Stomach (tissue), 4 donors: ENCODE measurements around the gene WASL.

Experiments used
- EP300 ChIP-seq: sonication (generic); formaldehyde crosslinking; IDR thresholded peaks from one replicate; pipeline ENCODE4 v1.6.1; 2017; ENCODE audit warnings: antibody characterized with exemption
- POLR2A ChIP-seq, 4 donors: fragments of 450-650 bp; IDR thresholded peaks; one replicate each; pipeline ENCODE4 v1.6.1; 2016; ENCODE audit warnings: antibody characterized with exemption in 4 of 4, control low read depth in 2 of 4, mild to moderate bottlenecking in 1 of 4, moderate library complexity in 1 of 4
- POLR2AphosphoS5 ChIP-seq, 3 donors: sonication (generic); formaldehyde crosslinking; IDR thresholded peaks; one replicate each; pipeline ENCODE4 v1.6.1; 2016; ENCODE audit warnings: antibody characterized with exemption in 3 of 3
- TF ChIP-seq, protein P1 (sequence below), 7 experiments: fragments of 450-650 bp in 4 of 7; fragments of 200-600 bp in 3 of 7; sonication (generic) in 3 of 7; IDR thresholded peaks; one replicate each; pipeline ENCODE4 v1.5.1; 2016 to 2019; ENCODE audit warnings: antibody characterized with exemption in 7 of 7, control low read depth in 2 of 7, mild to moderate bottlenecking in 1 of 7

DNA sequence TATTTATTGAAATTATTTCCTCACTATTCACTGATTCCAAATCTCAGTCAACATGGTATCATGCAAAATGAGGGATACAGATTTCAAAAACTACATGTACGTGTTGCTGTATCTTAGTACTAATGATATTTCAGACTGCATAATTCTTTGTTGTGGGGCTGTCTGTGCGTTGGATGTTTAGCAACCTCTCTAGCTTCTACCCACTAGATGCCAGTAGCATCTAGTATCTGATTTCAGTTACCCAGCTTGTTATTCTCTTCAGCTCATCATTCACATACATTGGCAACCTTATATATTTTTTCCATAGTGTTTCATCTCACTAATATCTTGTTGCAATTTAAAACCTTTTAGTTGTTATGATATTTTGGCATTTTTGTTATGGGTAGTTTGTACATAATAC lies 22.5 kb upstream of the WASL start:
- no peak for TF ChIP-seq EP300
- TF ChIP-seq, protein P1, sequence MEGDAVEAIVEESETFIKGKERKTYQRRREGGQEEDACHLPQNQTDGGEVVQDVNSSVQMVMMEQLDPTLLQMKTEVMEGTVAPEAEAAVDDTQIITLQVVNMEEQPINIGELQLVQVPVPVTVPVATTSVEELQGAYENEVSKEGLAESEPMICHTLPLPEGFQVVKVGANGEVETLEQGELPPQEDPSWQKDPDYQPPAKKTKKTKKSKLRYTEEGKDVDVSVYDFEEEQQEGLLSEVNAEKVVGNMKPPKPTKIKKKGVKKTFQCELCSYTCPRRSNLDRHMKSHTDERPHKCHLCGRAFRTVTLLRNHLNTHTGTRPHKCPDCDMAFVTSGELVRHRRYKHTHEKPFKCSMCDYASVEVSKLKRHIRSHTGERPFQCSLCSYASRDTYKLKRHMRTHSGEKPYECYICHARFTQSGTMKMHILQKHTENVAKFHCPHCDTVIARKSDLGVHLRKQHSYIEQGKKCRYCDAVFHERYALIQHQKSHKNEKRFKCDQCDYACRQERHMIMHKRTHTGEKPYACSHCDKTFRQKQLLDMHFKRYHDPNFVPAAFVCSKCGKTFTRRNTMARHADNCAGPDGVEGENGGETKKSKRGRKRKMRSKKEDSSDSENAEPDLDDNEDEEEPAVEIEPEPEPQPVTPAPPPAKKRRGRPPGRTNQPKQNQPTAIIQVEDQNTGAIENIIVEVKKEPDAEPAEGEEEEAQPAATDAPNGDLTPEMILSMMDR (IDR thresholded peaks at IDR 0.05) = no peak
- no peak for TF ChIP-seq POLR2A (IDR thresholded peaks at IDR 0.05)
- TF ChIP-seq POLR2AphosphoS5 (IDR thresholded peaks at IDR 0.05) = no peak
